NCI-H526 (cell line): Measurements from ENCODE around the gene ONECUT1.
A peak's percentile ranks its signal among the peaks of the same experiment; 100 is the strongest.

ENCODE experiments used
- DNase-seq, 2 experiments: peaks; one replicate each; lab custom pipeline; 2025; lab: John Stamatoyannopoulos, UW

The ONECUT1 gene

DNA sequence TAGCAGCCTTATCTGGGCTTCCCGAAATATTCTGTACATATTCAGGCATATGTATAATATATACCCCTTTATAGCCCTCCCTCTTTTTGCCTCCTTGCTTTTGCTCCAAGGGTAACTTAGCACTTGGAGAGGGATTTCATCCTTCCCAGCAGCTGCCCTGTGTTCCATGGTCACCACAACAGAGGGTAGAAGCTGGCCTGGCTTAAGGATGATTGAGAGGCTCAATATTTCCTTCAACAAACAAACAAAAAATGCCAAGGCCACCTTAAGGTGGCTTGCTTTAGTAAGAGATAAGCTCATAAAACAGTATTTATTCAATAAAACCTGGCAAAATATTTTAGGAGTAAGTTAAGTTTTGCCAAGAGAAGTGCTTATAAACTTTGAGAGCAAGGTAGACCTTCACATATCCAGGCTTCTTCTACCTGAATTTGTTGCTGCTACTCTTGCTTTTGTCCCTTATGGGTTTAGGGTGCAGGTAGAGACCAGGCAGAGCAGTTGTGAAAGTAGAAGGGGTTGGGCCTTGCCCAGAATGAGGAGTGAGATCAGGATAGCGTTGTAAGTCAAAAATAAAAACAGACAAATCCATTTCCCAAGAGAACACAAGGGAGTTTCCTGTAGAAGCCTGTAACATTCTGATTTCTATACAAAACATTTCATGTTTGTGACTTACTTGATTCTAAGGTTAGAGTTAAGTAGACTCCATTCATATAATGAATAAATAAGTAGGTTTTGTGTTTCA is 58.2 kb downstream of the ONECUT1 start:
- DNase-seq = no peak

DNA sequence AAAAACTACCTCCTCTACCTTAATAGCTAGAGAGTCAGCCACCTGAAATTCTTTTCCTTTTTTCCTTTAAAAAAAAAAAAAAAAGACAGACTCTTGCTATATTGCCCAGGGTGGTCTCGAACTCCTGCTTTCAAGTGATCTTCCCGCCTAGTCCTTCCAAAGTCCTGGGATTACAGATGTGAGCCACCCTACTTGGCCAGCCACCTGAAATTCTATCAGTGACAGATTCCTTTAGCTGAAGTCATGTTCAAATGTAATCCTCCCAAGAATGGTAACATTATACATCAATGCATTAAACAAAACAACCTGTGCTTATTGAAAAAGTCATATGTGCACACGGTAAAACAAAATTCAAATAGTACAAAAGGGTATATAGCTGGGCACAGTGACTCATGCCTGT is 59.1 kb downstream of the ONECUT1 start:
- DNase-seq = no peak

DNA sequence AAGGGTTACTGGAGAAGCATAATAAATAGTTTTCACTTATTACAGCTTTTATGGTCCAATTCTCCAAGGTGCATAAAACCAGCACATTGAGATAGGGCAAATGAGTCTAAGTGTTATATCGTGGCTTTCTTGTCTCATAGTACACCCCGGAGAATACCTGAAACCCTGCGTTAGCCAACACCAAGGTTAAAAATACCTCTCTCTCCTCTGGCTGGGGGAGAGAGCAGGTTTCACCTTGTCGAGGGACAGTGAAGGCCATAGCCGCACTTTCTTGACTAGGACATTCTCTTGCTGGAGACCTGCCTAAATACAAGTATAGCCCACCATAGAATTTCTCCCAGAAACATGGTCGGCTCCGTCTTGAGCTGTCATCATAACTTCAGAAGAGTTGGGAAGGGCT is 59.5 kb downstream of the ONECUT1 start:
- no peak for DNase-seq

DNA sequence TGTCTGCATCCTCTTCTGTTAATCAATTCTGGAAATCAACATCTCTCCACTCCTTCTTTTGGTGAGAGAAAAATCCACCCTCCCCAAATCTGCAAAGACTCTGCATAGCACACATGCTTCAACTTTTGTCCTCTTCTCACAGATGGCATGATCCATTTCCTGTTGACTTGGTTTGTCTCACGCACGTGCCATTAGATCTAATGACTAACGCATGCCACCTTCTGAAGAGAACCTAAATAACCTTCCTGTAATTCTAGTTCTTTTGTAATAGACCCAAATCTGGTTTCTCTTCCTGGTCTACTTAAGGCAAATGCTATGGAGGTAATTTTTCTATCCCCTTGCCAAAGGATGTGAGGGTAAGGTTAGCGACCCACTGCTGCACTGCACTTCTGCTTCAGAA is 60.0 kb downstream of the ONECUT1 start:
- DNase-seq = no peak

DNA sequence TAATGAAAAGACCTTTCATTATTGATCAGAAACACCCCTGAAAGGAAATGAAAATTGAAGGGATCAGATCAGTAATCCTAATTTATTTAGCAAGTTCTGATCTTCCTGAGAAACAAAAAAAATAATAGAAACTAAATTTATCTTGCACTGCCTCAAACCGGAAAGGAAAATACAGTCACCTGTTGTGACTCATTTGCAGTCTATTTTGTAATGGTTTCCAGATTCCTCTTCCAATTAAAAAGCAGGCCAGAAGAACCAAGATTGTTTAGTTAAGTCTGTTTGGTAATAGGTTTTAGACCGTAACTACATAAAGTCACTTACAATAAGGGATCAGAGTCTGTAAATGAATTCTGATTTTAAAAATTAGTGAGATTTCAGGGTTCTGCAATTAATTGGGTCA is 61.2 kb downstream of the ONECUT1 start:
- no peak for DNase-seq

DNA sequence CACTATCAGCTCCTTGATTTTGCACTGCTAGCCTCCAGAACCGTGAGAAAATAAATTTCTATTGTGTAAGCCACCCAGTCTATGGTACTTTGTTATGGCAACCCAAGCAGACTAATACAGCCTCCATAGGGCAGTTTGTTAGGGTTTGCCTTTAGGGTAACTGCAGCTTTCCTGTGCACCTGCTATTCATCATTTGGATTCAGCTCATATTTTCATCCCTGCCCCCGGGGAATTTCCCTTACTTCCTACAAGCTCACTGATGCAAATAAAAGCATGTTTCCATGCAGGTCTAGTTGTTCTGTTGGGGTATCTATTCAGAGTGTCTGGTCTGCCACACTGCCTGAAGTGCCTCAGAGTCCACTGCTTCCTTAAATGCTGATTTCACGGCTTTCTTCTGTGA is 62.3 kb downstream of the ONECUT1 start:
- peak; percentile 82 to 90 for DNase-seq

DNA sequence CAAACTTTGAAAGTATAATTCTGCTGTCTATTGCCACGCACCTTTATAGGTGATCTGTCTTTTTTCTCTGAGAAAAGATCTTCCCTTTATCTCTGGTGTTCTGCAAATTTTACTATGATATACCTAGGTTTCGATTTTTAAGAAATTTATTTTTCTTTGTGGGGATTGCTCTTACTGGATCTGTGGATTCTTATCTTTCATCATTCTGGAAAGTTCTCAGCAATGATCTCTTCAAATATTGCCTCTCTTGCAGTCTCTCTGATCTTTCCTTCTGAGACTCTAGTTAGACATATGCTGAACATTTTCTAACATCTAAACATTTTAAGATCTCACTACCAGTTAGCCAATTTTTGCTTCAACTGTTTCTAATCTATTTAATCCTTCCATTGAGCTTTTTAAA is 63.9 kb downstream of the ONECUT1 start:
- no peak for DNase-seq

DNA sequence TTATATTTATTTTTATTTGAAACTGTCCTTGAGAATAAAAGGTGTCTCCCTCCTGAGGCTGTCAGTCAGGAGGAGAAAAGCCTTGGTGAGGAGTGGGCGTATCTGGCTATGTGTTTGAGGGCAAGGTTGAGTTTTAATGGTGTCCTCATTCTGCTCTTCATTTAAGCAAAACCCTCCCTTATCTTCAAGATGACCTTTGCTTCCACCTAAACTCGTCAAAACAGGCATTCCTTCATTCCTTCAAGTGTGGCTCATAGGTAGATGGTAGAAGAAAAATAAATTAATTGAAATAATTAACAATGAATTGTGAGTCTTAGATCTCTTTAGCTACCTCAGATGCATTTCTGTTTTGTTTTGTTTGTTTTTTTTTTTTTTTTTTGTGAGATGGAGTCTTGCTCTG is 71.6 kb downstream of the ONECUT1 start:
- DNase-seq = no peak

DNA sequence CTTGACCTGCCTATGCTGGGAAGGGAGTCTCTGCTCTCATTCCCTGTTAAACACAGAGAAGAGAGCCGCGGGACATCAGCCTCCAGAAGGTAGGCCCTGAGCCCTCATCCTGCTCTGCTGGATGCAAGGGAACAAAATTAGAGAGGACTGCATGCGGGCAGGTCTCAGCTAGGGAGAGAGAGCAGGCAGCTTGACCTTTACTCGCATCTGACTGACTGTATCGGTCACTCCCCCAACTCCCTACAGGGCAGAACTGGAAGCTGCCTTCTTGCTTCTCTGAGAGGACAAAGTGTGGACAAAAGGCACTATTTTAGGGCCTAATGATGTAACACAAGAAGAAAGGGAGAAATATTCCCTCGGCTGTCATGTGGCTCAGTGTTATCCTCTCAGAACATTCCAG is 72.2 kb downstream of the ONECUT1 start:
- DNase-seq = no peak

DNA sequence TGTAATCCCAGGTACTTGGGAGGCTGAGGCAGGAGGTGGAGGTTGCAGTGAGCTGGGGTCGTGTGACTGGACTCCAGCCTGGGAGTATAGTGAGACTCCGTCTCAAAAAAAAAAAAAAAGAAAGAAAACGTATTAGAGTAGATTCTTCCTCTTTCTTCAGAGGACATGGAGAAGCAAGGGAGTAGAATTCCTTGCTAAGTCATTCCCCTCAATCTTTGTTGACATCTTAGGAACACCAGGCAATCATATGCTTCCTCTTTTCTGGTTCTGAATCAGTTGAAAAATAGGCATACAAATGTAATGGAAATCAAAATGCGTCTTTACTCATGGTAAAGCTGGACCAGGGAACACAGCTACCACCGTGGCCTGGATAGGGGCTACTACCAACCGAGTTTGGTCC is 72.7 kb downstream of the ONECUT1 start:
- no peak for DNase-seq

DNA sequence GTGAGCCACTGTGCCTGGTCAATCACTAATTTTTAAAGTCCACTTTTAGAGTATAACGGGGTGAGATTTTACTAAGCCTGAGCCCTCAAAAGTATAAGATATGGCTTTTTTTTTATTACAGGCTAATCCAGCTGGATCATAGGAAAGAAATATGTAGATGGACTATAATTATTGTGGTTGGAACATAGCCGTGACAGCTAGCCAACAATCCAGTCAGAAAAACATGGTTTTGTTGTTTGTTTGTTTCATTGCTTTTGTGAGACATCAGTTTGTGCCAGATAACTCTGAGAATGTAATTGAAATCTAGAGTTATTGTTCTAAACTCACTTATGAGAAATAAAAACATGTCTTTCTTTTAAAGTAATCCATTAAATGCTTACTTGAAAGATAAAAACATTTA is 73.6 kb downstream of the ONECUT1 start:
- no peak for DNase-seq

DNA sequence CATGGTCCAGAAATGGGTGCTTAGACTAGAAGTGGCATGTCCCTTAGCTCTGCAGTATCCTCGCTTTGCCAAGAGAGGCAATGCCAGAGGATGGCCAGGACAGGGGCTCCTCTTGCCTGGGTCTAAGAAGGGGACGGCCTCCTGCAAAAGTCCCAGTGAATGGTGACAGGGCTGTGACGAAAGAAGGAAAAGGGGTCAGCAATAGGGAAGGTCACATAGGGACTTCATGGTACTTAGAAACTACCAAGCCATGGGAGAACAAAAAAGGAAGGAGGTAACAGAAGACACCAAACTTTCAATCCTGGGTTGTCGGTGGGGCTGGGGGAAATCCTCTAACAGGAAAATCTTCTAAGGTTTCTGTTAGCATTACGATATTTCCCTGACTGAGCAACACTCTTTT is 74.7 kb downstream of the ONECUT1 start:
- DNase-seq = no peak

DNA sequence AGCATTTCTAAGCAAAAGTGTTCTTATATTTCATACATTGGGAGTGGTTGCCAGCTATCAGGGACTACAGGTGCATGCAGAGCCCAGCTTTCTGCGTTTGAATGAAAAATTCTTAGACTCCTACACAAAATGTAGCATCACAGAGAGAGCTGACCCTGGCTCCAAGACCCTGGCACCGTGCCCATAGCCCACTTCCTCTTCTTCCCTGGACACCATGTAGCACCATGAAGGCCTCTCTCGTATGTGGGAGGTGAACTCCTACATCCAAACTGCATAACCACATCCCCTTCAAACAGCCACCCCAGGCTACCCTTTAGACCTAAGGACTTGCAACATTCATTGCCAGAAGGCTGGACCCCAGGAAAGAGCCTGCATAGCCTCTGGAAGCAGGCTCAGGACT is 75.2 kb downstream of the ONECUT1 start:
- DNase-seq = no peak

DNA sequence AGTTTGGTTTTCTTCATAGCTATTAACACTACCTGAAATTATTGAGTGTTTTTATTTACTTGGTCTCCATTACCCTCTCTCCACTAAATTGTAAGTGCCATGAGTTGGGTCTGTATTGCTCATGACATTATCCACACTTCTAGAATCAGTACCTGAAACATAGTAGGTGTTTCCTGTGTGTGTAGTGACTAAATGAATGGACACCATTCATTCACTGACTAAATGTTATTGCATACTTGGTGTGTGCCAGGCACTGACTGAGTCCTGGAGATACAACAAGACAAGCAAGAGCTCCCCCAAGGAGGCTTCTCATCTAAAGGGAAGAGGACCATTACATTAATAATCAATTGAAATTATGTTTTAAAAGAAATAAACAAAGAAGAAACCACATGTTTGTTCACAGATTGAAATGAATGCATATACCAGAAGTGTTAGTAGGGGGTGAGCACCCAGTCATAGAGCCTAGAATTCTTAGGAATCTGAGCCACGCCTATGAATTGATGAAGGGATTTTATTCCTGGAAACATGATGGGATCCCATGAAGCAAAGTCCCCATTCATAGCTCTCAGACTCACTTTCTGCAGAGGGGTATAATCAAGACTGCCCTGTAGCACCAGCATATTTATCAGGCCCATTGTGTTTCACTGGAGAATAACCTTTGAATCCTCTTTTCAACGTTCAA is 79.3 kb downstream of the ONECUT1 start:
- no peak for DNase-seq

DNA sequence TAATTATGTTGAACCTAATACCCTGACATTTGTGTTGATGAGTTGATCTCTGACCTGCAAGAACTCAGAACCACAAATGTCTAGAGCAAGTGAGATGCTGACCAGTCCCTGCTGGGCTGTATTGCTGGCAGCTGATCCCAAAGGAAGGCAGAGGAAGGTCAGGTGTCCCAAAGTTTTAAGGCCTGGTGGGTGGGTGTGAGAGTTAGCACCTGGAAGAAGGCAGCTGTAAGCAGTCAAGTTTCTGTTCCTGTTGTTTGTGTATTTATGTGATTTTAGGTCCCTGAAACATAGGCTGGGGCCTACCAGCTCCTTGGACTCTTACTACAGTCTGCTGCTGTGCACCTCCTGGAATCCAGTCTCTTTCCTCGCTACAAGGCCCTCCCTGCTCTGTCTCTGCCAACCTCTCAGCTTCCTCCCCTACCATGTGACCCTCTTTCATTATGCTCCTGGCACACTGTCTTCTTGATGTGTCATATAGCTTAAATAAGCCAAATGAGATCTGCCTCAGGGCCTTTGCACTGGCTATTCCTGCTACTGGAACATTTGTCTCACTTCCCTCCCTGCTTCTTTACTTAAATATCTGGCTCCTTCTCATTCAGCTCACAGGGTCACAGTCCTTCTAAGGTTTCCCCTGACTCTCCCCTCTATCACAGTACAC is 80.0 kb downstream of the ONECUT1 start:
- no peak for DNase-seq

DNA sequence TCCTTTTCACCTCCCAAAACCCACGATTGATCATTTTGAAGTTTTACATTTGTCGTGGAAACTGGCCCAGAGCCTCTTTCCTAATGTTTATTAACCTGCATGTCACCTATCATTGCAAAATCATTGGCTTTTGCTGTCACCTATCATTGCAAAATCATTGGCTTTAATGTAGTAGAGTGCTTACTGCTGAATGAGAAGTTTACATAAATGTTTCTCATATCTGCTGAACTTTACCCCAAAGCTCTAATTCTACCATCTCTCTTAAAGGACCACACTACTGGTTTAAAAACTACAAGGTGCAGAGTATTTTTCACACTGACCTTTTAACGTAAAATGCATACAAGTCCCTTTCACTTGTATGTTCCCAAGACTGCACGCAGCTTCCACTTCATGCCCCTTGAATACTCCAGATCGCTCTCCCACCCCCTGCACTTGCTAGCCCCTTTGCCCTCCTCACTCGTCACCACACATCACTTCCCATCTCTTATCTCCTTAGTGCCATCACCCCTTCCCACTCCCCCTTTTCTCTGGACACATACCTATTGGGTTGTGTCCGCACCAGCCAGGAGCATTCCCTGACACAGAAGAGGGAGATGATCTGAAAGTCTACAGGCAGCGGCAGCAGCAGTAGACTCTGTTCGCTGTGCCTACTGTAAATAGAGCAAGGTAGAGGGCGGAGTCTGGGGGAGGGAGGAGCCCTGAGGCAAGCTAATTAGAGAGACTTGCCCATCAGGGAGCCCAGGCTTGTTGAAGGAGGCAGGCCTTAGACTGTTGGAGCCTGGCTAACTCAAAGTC is 80.8 kb downstream of the ONECUT1 start:
- DNase-seq = peak in 1 of 2 experiments; percentile 55
